CD4-positive, CD25-positive, alpha-beta regulatory T cell (primary cell): ENCODE results near the gene CHRNG. TPM values are rescaled to one million over a fixed set of nuclear protein-coding genes. Genes with fewer than 3 reads are reported as not detected.
"Not testable (repeated sequence)": the region's sequence is repeated elsewhere in the genome, so short reads cannot be mapped to it uniquely, and the experiment has no call there.

Source experiments
- ATAC-seq, 2 donors: fragments of 150-1000 bp; cut with Tn5 transposase; one replicate each; pipeline ENCODE4 v1.10.0; 2021; ENCODE audit warnings: low read depth in 2 of 2, moderate number of reproducible peaks in 2 of 2, moderate library complexity in 1 of 2
- DNase-seq, 3 donors: peaks; one replicate each; pipeline versions ENCODE4 v3.0.0 to v3.0.0-alpha.2; 2012 to 2022; ENCODE audit warnings: mixed read lengths in 1 of 3
- H3K27ac ChIP-seq: one replicate; pipeline ENCODE4 v1.7.0; 2013; ENCODE audit warnings: mild to moderate bottlenecking, low read length; ENCODE audit not compliant: insufficient read depth, poor library complexity, severe bottlenecking
- H3K27me3 ChIP-seq: one replicate; pipeline ENCODE4 v1.7.0; 2013; ENCODE audit warnings: low read length; ENCODE audit not compliant: control insufficient read depth, insufficient read depth
- H3K36me3 ChIP-seq: one replicate; pipeline ENCODE4 v1.7.0; 2013; ENCODE audit warnings: mild to moderate bottlenecking, low read length, moderate library complexity; ENCODE audit not compliant: control insufficient read depth, insufficient read depth
- H3K4me1 ChIP-seq: 2 replicates; pipeline ENCODE4 v1.7.0; 2013; ENCODE audit warnings: mild to moderate bottlenecking, low read length; ENCODE audit not compliant: insufficient read depth, control insufficient read depth, poor library complexity, severe bottlenecking
- H3K4me3 ChIP-seq: one replicate; pipeline ENCODE4 v1.7.0; 2013; ENCODE audit warnings: low read depth, mild to moderate bottlenecking, low read length, moderate library complexity
- H3K9me3 ChIP-seq, 2 experiments: 1 replicate in 1 of 2; 2 replicates in 1 of 2; pipeline ENCODE4 v1.7.0; 2013; ENCODE audit warnings: low read length in 2 of 2, mild to moderate bottlenecking in 1 of 2, moderate library complexity in 1 of 2; ENCODE audit not compliant: control insufficient read depth in 2 of 2
- H3K27ac Mint-ChIP-seq, 3 donors: one replicate each; pipeline ENCODE4 v1.8.0; 2020 to 2022; ENCODE audit warnings: mild to moderate bottlenecking in 3 of 3, mixed read lengths in 3 of 3, moderate library complexity in 2 of 3
- H3K27me3 Mint-ChIP-seq: one replicate; pipeline ENCODE4 v1.8.0; 2022; ENCODE audit warnings: mild to moderate bottlenecking, mixed read lengths
- H3K36me3 Mint-ChIP-seq: one replicate; pipeline ENCODE4 v1.8.0; 2020; ENCODE audit warnings: mixed read lengths
- H3K4me1 Mint-ChIP-seq, 4 donors: one replicate each; pipeline ENCODE4 v1.8.0; 2020 to 2022; ENCODE audit warnings: mixed read lengths in 4 of 4, mild to moderate bottlenecking in 1 of 4
- H3K4me3 Mint-ChIP-seq, 4 donors: one replicate each; pipeline ENCODE4 v1.8.0; 2020 to 2022; ENCODE audit warnings: mild to moderate bottlenecking in 4 of 4, mixed read lengths in 4 of 4, moderate library complexity in 3 of 4
- H3K9me3 Mint-ChIP-seq, 7 donors: one replicate each; pipeline ENCODE4 v1.8.0; 2020 to 2022; ENCODE audit warnings: mixed read lengths in 7 of 7, mild to moderate bottlenecking in 3 of 7, moderate library complexity in 2 of 7
- polyA plus RNA-seq, 4 donors: library from polyadenylated mRNA; unstranded; fragments of 300-500 nt; fragmentation: Illumina TruSeq; gene quantifications; one replicate each; pipeline ENCODE4 v1.2.3, GENCODE V29; 2021
- total RNA-seq: library from RNA; stranded (reverse); gene quantifications from one replicate; pipeline ENCODE4 v1.2.3, GENCODE V29; 2022

CHRNG gene
- total and polyA plus RNA-seq, 5 donors from 2014 or later: 0.07 TPM; not detected in 4

DNA sequence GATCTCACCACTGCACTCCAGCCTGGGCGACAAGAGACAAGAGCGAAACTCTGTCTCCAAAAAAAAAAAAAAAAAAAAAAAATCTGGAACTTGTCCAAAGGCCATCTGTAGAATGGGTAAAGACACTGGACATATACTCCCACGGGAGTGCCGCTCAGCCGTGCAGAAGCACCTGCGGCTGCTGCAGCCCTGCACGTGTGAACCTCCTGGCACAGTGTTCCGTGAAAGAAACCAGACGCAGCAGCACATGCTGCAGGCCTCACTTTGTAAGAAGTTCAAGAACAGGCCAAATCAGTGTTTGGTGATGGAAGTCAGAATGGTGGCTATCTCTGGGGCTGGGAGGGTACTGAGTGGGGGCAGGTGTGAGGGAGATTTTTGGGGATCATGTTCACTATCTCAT lies 7.1 kb upstream of the CHRNG start:
- Histone ChIP-seq H3K4me1 (no peaks in the 10 kb centered on the region), H3K27me3 (peaks cover 4% of the 10 kb centered on the region), H3K9me3 (no peaks in the 10 kb centered on the region), H3K4me3 (no peak overlapping the region), H3K27ac (no peak overlapping the region), H3K36me3 (no peaks in the 10 kb centered on the region)
- Mint-ChIP-seq H3K27me3 (peaks cover 15% of the 10 kb centered on the region), H3K4me3 (peak overlapping the region in 1 of 4 donors; percentile 90), H3K9me3 (peaks cover 0 to 2% (median 0%) of the 10 kb centered on the region in 7 donors), H3K27ac (no peak overlapping the region), H3K36me3 (no peaks in the 10 kb centered on the region), H3K4me1 (peaks cover 0 to 6% (median 1%) of the 10 kb centered on the region in 4 donors)
- DNase-seq (no peak), ATAC-seq (no peak)

DNA sequence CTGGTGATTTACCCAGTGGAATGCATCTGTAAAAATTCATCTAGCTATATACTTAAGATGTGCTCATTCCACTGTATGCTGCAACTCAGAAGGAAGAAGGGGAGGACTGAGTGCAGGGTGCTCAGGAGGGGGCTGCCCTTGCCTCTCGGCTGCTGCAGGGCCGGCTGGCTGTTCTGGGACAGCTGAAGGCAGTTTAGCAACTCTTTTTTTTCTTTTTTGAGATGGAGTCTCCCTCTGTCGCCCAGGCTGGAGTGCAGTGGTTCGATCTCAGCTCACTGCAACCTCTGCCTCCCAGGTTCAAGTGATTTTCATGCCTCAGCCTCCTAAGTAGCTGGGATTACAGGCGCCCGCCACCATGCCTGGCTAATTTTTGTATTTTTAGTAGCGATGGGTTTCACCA lies 6.7 kb upstream of the CHRNG start:
- not testable (repeated sequence) for DNase-seq, H3K4me1 Mint-ChIP-seq, H3K4me3 Mint-ChIP-seq, H3K27me3 ChIP-seq, H3K4me1 ChIP-seq, H3K36me3 Mint-ChIP-seq, H3K27ac Mint-ChIP-seq, H3K9me3 ChIP-seq, ATAC-seq, H3K9me3 Mint-ChIP-seq, H3K27ac ChIP-seq, H3K36me3 ChIP-seq, H3K4me3 ChIP-seq
- peaks cover 15% of the 10 kb centered on the region for H3K27me3 Mint-ChIP-seq

DNA sequence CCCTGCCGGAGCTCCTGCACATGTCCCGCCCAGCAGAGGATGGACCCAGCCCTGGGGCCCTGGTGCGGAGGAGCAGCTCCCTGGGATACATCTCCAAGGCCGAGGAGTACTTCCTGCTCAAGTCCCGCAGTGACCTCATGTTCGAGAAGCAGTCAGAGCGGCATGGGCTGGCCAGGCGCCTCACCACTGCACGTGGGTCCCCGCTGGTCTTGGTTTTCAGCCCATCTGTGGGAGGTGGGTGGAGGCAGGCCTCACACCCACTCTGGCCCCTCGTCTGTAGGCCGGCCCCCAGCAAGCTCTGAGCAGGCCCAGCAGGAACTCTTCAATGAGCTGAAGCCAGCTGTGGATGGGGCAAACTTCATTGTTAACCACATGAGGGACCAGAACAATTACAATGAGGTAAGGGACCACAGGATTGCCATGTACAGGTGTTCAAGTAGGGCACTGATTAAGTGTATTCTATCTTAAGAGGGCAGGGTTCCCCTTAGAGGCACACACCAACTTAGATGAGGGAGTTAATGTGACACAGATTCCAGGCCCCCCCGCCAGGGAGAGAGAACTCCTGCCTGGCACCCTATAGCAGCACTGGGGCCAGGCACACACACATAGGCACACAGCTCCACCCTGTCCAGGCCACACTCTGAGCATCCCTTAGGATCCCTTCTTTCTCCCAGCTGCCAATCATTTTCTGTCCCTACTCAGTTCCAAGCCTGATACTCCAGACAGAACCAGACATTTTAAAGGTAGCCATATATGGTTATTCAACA lies 5.4 kb upstream of the CHRNG start:
- peaks cover 0 to 5% (median 1%) of the 10 kb centered on the region in 4 donors for H3K4me1 Mint-ChIP-seq
- H3K4me3 ChIP-seq: no peak overlapping the region
- peak in 1 of 2 donors; percentile 7 for ATAC-seq
- H3K27ac Mint-ChIP-seq: no peak overlapping the region
- DNase-seq: no peak
- peaks cover 4% of the 10 kb centered on the region for H3K27me3 ChIP-seq
- H3K27ac ChIP-seq: no peak overlapping the region
- no peaks in the 10 kb centered on the region for H3K9me3 ChIP-seq
- no peak overlapping the region for H3K4me3 Mint-ChIP-seq
- no peaks in the 10 kb centered on the region for H3K4me1 ChIP-seq
- H3K9me3 Mint-ChIP-seq: peaks cover 0 to 2% (median 0%) of the 10 kb centered on the region in 7 donors
- H3K36me3 Mint-ChIP-seq: no peaks in the 10 kb centered on the region
- H3K36me3 ChIP-seq: no peaks in the 10 kb centered on the region
- H3K27me3 Mint-ChIP-seq: peaks cover 9% of the 10 kb centered on the region

DNA sequence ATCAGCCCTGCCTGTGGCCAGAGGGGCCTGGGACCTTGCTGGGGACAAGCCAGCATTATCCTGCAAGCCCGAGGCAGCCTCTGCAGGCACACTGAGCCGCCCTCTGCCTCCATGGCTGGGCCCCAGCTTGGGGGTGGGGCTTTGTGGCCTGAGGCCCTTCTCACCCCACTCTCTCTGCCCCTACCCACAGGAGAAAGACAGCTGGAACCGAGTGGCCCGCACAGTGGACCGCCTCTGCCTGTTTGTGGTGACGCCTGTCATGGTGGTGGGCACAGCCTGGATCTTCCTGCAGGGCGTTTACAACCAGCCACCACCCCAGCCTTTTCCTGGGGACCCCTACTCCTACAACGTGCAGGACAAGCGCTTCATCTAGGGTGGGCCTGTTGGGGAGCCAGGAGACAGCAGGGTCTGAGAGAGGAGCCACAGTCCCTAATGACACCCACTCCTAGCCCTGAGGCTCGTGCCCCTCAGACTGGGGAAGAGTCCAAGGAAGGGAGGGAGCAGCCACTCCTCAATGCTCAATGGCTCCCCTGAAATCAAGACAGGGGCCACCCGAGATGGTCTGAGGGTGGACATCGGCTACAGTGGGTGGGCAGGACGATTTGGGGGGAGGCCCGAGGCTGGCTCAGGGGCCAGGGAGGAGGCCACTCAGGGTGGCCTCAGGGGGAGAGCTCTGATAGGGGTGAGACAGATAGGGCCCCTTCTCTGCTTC lies 4.4 kb upstream of the CHRNG start:
- H3K36me3 Mint-ChIP-seq: no peaks in the 10 kb centered on the region
- Histone ChIP-seq H3K27me3 (peaks cover 4% of the 10 kb centered on the region), H3K27ac (no peak overlapping the region), H3K4me3 (no peak overlapping the region), H3K9me3 (no peaks in the 10 kb centered on the region), H3K36me3 (no peaks in the 10 kb centered on the region), H3K4me1 (no peaks in the 10 kb centered on the region)
- H3K9me3 Mint-ChIP-seq: peaks cover 0 to 2% (median 0%) of the 10 kb centered on the region in 7 donors
- H3K4me3 Mint-ChIP-seq: no peak overlapping the region
- peaks cover 6% of the 10 kb centered on the region for H3K27me3 Mint-ChIP-seq
- H3K4me1 Mint-ChIP-seq: peaks cover 0 to 5% (median 1%) of the 10 kb centered on the region in 4 donors
- DNase-seq (no peak), ATAC-seq (no peak)
- H3K27ac Mint-ChIP-seq: no peak overlapping the region

DNA sequence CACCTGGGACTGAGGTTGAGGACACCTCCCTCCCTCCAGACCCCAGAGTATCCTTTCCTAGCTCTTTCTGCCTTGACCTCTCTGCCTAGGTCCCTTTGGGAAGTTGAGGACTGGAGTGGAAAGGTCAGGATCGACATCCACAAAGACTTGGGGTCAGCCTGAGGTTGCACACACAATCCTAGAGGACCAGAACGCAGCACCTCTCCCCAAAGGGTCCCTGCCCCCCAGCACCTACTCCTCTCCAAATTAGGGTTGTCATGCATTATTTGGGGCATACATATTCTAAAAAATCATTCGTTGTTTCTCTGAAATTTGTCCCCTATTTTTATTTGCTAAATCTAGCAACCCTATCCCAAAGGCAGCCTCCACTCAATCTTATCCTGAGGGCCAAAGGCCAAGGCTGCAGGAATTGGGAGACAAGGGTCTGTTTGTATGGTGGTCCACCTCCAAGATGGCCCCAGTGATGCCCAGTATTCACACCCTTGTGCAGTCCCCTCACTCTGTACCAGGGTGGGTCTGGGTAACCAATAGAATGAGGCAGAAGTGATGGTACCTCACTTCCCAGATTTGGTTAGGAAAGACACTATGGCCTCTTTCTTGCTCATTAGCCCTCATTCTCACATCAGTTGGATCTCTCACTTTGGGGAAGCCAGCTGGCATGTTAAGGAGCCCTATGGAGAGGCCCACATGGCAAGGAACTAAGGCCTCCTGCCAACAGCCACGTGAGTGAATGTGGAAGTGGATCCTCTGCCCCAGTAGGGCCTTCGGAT lies 3.5 kb upstream of the CHRNG start:
- H3K27me3 Mint-ChIP-seq: no peaks in the 10 kb centered on the region
- Histone ChIP-seq H3K9me3 (no peaks in the 10 kb centered on the region), H3K27ac (no peak overlapping the region), H3K36me3 (no peaks in the 10 kb centered on the region), H3K27me3 (peaks cover 4% of the 10 kb centered on the region), H3K4me1 (no peaks in the 10 kb centered on the region), H3K4me3 (no peak overlapping the region)
- peaks cover 0 to 5% (median 1%) of the 10 kb centered on the region in 4 donors for H3K4me1 Mint-ChIP-seq
- H3K27ac Mint-ChIP-seq: no peak overlapping the region
- no peak overlapping the region for H3K4me3 Mint-ChIP-seq
- H3K9me3 Mint-ChIP-seq: peaks cover 0 to 2% (median 0%) of the 10 kb centered on the region in 7 donors
- H3K36me3 Mint-ChIP-seq: no peaks in the 10 kb centered on the region
- ATAC-seq (no peak), DNase-seq (no peak)

DNA sequence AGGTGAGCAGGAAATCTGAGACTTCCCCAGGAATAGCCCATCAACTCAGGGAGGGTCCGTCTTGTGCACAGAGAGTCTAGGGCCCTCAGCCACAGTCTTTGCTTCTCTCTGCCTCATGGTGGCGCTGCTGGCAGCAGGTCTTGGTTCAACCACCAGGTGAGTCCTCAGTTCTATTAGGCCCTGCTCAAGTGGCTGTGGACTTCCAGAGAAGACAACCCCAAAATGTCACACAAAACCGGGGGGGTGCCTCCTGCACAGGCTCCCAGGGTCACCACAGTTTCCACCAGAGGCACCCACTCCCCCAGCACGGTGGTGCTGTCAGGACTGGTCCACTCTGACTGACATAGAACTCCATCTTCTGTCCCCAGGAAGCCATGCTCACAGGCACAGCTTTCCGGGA lies 2.4 kb upstream of the CHRNG start:
- Histone ChIP-seq H3K27ac (no peak overlapping the region), H3K9me3 (no peaks in the 10 kb centered on the region), H3K36me3 (no peaks in the 10 kb centered on the region), H3K4me1 (no peaks in the 10 kb centered on the region), H3K27me3 (peaks cover 4% of the 10 kb centered on the region), H3K4me3 (no peak overlapping the region)
- Mint-ChIP-seq H3K4me1 (peaks cover 0 to 5% (median 1%) of the 10 kb centered on the region in 4 donors), H3K27ac (no peak overlapping the region), H3K27me3 (no peaks in the 10 kb centered on the region), H3K36me3 (no peaks in the 10 kb centered on the region), H3K9me3 (peaks cover 0 to 2% (median 0%) of the 10 kb centered on the region in 7 donors), H3K4me3 (no peak overlapping the region)
- ATAC-seq: no peak
- DNase-seq: peak in 1 of 3 donors; percentile 20

DNA sequence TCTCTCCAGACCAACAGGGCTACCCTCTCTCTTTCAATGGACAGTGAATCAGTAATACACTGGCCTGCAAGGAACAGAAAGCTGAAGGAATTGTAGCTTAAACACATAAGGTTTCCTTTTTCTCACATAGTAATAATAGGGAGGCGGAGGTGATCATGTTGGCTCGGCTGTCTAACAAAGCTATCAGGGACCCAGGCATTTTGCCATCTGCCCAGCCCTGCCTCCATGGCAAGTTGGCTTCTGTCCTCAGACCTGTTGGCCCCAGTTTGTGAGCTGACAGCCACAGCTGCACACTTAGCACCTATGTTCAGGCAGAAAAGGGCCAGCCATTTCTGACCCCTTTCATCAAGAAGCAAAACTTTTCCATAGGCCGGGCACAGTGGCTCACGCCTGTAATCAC lies 2.0 kb upstream of the CHRNG start:
- DNase-seq (no peak), ATAC-seq (no peak)
- Mint-ChIP-seq H3K4me3 (no peak overlapping the region), H3K36me3 (no peaks in the 10 kb centered on the region), H3K9me3 (peaks cover 0 to 2% (median 0%) of the 10 kb centered on the region in 7 donors), H3K27ac (no peak overlapping the region), H3K27me3 (no peaks in the 10 kb centered on the region), H3K4me1 (peaks cover 0 to 9% (median 1%) of the 10 kb centered on the region in 4 donors)
- Histone ChIP-seq H3K27me3 (peaks cover 4% of the 10 kb centered on the region), H3K4me3 (no peak overlapping the region), H3K36me3 (no peaks in the 10 kb centered on the region), H3K9me3 (no peaks in the 10 kb centered on the region), H3K27ac (no peak overlapping the region), H3K4me1 (no peaks in the 10 kb centered on the region)
